PC-3 (cell line): ENCODE measurements around the gene GPR146. TPM values are rescaled to one million over a fixed set of nuclear protein-coding genes. Genes with fewer than 3 reads are reported as not detected.

Experiments
- ATAC-seq: fragments of 200-7000 bp; cut with Tn5 transposase; 2 replicates; pipeline ENCODE4 v1.9.1; 2020; ENCODE audit warnings: mild to moderate bottlenecking, moderate library complexity
- BruUV-seq: library from RNA; stranded (reverse); fragments of 400-500 nt; replicated peaks from 2 replicates; lab custom pipeline; 2021; lab: Mats Ljungman, UMichigan
- CTCF ChIA-PET: fragments of 300-600 bp; sonication (Branson Sonifier 250); formaldehyde crosslinking; loops from one replicate; lab custom pipeline; 2022; ENCODE audit warnings: antibody characterized with exemption; lab: Charles Lee
- POLR2A ChIA-PET: fragments of 300-600 bp; sonication (Branson Sonifier 250); formaldehyde crosslinking; loops from one replicate; lab custom pipeline; 2022; ENCODE audit warnings: antibody characterized with exemption; ENCODE audit not compliant: unreplicated experiment; lab: Charles Lee
- DNase-seq: peaks from one replicate; pipeline ENCODE4 v3.0.0-alpha.2; 2015
- H2AFZ ChIP-seq: fragments of 300-600 bp; sonication (generic); 2 replicates; pipeline ENCODE4 v1.6.0; 2016; ENCODE audit warnings: antibody characterized with exemption, low read length
- H3F3A ChIP-seq: fragments of 300-600 bp; sonication (generic); one replicate; pipeline ENCODE4 v1.6.0; 2017; ENCODE audit warnings: antibody characterized with exemption, low read length, control low read depth, mild to moderate bottlenecking; ENCODE audit not compliant: unreplicated experiment
- H3K27ac ChIP-seq: fragments of 300-600 bp; sonication (generic); 2 replicates; pipeline ENCODE4 v1.5.1; 2016; ENCODE audit warnings: mild to moderate bottlenecking, low read length
- H3K27me3 ChIP-seq: fragments of 300-600 bp; sonication (generic); 2 replicates; pipeline ENCODE4 v1.6.1; 2016; ENCODE audit warnings: low read length, mixed read lengths
- H3K36me3 ChIP-seq: fragments of 300-600 bp; sonication (generic); 2 replicates; pipeline ENCODE4 v1.6.1; 2016; ENCODE audit warnings: low read depth, mixed run types, low read length, mixed read lengths
- H3K4me1 ChIP-seq: fragments of 300-600 bp; sonication (generic); 2 replicates; pipeline ENCODE4 v1.5.1; 2016; ENCODE audit warnings: low read length; ENCODE audit not compliant: insufficient read depth
- H3K4me2 ChIP-seq: fragments of 300-600 bp; sonication (generic); 2 replicates; pipeline ENCODE4 v1.6.0; 2016; ENCODE audit warnings: low read length
- H3K4me3 ChIP-seq: fragments of 300-600 bp; sonication (generic); 2 replicates; pipeline ENCODE4 v1.5.1; 2016; ENCODE audit warnings: mild to moderate bottlenecking, low read length, mixed read lengths
- H3K79me2 ChIP-seq: fragments of 300-600 bp; sonication (generic); 2 replicates; pipeline ENCODE4 v1.6.1; 2017; ENCODE audit warnings: low read length, mixed read lengths
- H3K9ac ChIP-seq: fragments of 300-600 bp; sonication (generic); 2 replicates; pipeline ENCODE4 v1.6.0; 2016; ENCODE audit warnings: mild to moderate bottlenecking, low read length
- H3K9me2 ChIP-seq: fragments of 300-600 bp; sonication (generic); replicated peaks from 2 replicates; pipeline ENCODE4 v1.6.1; 2016; ENCODE audit warnings: mixed run types, low read length, mixed read lengths
- H3K9me3 ChIP-seq: fragments of 300-600 bp; sonication (generic); 2 replicates; pipeline ENCODE4 v1.6.1; 2016; ENCODE audit warnings: low read length, mixed read lengths
- H4K20me1 ChIP-seq: fragments of 300-600 bp; sonication (generic); 2 replicates; pipeline ENCODE4 v1.6.1; 2016; ENCODE audit warnings: low read length, mixed read lengths
- EZH2 ChIP-seq: fragments of 300-600 bp; sonication (generic); IDR thresholded peaks from one replicate; pipeline ENCODE4 v1.6.1; 2017; ENCODE audit warnings: antibody characterized with exemption, mild to moderate bottlenecking, low read length; ENCODE audit not compliant: unreplicated experiment
- EZH2phosphoT487 ChIP-seq: fragments of 300-600 bp; sonication (generic); IDR thresholded peaks from 2 replicates; pipeline ENCODE4 v1.6.1; 2018; ENCODE audit warnings: mild to moderate bottlenecking, antibody characterized with exemption, low read length, borderline replicate concordance
- intact Hi-C: fragments of 100-400 bp; cut with micrococcal nuclease; formaldehyde crosslinking; loops from 2 replicates; pipeline ENCODE4 v1.9.0; 2023
- total RNA-seq: library from RNA; depleted of rRNA; stranded (reverse); fragments of >200 nt; gene quantifications from 2 replicates; pipeline ENCODE4 v1.2.3, GENCODE V29; 2014
- TF ChIP-seq, protein P1 (sequence below): fragments of 300-600 bp; sonication (generic); conservative IDR thresholded peaks from 2 replicates; pipeline ENCODE4 v1.5.1; 2017; ENCODE audit warnings: antibody characterized with exemption, low read depth, mild to moderate bottlenecking, low read length

GPR146 gene
- total RNA-seq, 1 experiment from 2014 or later, result 2.7 TPM

DNA sequence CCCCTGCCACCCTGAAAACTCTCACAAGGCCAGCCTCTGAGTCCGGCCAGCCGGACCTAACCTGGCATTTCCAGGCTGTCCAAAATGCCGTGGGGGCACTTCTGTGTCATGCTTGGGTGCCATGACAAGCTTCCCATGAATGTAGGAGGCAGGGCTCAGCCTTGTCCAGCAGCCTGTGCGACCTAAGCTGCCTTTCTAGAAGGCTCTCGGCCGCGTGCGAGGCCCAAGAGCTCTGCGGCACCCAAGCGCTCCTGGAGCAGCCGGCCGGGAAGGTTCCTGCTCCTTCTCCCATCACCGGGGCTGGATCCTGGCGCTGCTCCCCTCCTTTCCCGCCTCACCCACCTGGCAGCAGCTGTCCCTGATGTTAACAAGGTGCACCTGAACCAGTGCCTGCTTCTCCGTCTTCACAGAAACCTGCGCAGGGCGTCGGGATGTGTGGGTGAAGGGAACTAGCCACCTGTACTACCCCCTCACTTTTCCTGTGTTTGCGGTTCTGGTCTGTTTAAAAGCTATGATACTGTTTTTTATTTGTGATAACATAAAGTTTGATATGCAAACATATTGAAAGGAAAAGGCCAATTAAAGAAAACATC, 49.7 kb downstream of the GPR146 start:
- no peak for ATAC-seq
- no peaks in the 10 kb centered on the region for H3F3A ChIP-seq
- no peak overlapping the region for H3K4me2 ChIP-seq
- no peaks in the 10 kb centered on the region for H3K9me2 ChIP-seq
- no peak overlapping the region for H3K9ac ChIP-seq
- BruUV-seq, result no TSS peak
- no peak overlapping the region for H3K27ac ChIP-seq
- no peak for DNase-seq
- H3K36me3 ChIP-seq, result no peaks in the 10 kb centered on the region
- CTCF ChIA-PET, result no interaction called here
- intact Hi-C loops, result no loop called here
- H3K9me3 ChIP-seq, result no peaks in the 10 kb centered on the region
- TF ChIP-seq EZH2phosphoT487, result no peak
- TF ChIP-seq, protein P1, sequence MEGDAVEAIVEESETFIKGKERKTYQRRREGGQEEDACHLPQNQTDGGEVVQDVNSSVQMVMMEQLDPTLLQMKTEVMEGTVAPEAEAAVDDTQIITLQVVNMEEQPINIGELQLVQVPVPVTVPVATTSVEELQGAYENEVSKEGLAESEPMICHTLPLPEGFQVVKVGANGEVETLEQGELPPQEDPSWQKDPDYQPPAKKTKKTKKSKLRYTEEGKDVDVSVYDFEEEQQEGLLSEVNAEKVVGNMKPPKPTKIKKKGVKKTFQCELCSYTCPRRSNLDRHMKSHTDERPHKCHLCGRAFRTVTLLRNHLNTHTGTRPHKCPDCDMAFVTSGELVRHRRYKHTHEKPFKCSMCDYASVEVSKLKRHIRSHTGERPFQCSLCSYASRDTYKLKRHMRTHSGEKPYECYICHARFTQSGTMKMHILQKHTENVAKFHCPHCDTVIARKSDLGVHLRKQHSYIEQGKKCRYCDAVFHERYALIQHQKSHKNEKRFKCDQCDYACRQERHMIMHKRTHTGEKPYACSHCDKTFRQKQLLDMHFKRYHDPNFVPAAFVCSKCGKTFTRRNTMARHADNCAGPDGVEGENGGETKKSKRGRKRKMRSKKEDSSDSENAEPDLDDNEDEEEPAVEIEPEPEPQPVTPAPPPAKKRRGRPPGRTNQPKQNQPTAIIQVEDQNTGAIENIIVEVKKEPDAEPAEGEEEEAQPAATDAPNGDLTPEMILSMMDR, result no peak
- TF ChIP-seq EZH2, result no peak
- H3K4me3 ChIP-seq, result no peak overlapping the region
- H3K79me2 ChIP-seq, result no peaks in the 10 kb centered on the region; the same call in 1 of the 2 replicates
- peaks cover 2% of the 10 kb centered on the region for H3K4me1 ChIP-seq
- no peak overlapping the region for H2AFZ ChIP-seq
- no peaks in the 10 kb centered on the region for H3K27me3 ChIP-seq
- POLR2A ChIA-PET, result no interaction called here
- H4K20me1 ChIP-seq, result no peaks in the 10 kb centered on the region

DNA sequence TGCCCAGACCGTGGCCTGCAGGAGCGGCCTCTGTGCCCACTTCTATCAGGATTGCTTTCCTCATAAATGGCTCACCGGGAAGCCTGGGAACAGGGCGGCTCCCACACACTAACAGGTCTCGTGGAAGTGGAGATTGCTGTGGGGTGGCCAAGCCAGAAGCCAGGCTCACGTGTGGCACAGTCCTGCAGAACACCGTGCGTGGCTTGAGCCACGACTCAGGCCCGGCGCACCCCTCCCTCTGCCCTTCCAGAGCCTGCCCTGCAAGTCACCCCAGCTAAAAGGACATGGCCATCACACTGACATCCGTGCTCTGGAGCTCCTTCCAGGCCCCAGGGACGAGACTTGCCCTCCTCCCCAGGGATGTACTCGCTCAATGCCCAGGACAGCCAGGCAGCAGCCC, 50.5 kb downstream of the GPR146 start:
- Histone ChIP-seq H3K27me3 (no peaks in the 10 kb centered on the region), H3K79me2 (no peaks in the 10 kb centered on the region; the same call in 1 of the 2 replicates), H4K20me1 (no peaks in the 10 kb centered on the region), H3K27ac (no peak overlapping the region), H3K9me3 (no peaks in the 10 kb centered on the region), H2AFZ (no peak overlapping the region), H3K4me1 (no peaks in the 10 kb centered on the region), H3K9ac (no peak overlapping the region), H3F3A (no peaks in the 10 kb centered on the region), H3K9me2 (no peaks in the 10 kb centered on the region), H3K4me2 (no peak overlapping the region), H3K4me3 (no peak overlapping the region), H3K36me3 (no peaks in the 10 kb centered on the region)
- DNase-seq (no peak), ATAC-seq (no peak)
- no TSS peak for BruUV-seq
- no peak for TF ChIP-seq EZH2phosphoT487
- no peak for TF ChIP-seq EZH2
- TF ChIP-seq, protein P1, result no peak
- intact Hi-C loops, result no loop called here
- POLR2A ChIA-PET, result no interaction called here
- CTCF ChIA-PET, result no interaction called here

DNA sequence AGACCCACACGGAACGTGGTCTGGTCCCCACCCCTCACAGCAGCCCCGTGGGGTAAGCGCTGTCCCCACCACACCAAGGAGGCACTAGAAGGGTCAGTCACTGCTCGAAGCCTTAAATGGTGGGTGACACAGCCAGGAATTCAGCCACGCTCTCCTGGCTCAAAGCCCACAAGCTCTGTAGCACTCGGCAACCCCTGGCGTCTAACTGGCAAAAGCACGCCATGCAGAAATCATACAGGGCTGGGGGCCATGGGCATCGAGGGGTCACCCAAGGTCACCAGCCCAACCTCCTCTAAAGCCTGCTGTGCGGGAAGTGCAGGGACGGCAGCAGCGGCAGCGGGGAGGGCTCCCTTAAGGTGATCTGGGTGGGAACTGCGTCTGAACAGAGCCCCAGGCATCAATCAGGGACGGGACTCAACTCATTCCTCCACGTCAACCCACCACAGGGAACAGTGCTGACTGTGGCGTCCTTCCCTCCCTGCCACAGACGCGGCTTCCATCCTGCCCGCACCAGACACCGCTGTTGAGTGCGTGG, 51.3 kb downstream of the GPR146 start:
- no peaks in the 10 kb centered on the region for H3K27me3 ChIP-seq
- no peak overlapping the region for H2AFZ ChIP-seq
- ATAC-seq, result no peak
- TF ChIP-seq, protein P1, result no peak
- TF ChIP-seq EZH2phosphoT487, result no peak
- no peak for TF ChIP-seq EZH2
- H3K36me3 ChIP-seq, result no peaks in the 10 kb centered on the region
- H3K4me1 ChIP-seq, result no peaks in the 10 kb centered on the region
- CTCF ChIA-PET, result no interaction called here
- H3F3A ChIP-seq, result no peaks in the 10 kb centered on the region
- H3K4me3 ChIP-seq, result no peak overlapping the region
- intact Hi-C loops, result no loop called here
- H3K9ac ChIP-seq, result no peak overlapping the region
- H3K79me2 ChIP-seq, result no peaks in the 10 kb centered on the region; the same call in 1 of the 2 replicates
- POLR2A ChIA-PET, result no interaction called here
- no TSS peak for BruUV-seq
- DNase-seq, result no peak
- no peaks in the 10 kb centered on the region for H3K9me2 ChIP-seq
- H4K20me1 ChIP-seq, result no peaks in the 10 kb centered on the region
- H3K9me3 ChIP-seq, result no peaks in the 10 kb centered on the region
- no peak overlapping the region for H3K27ac ChIP-seq
- H3K4me2 ChIP-seq, result no peak overlapping the region
